Peyer's patch (tissue), 4 donors: ENCODE data around the gene ANKFY1. TPM values are rescaled to one million over a fixed set of nuclear protein-coding genes. Genes with fewer than 3 reads are reported as not detected.
"Not testable (repeated sequence)": the region's sequence is repeated elsewhere in the genome, so short reads cannot be mapped to it uniquely, and the experiment has no call there.

Experiments
- DNase-seq, 3 donors: peaks; one replicate each; pipeline ENCODE4 v3.0.0-alpha.2; 2017 to 2019
- H3K27ac ChIP-seq, 4 donors: fragments of 200-600 bp; sonication (generic); one replicate each; pipeline ENCODE4 v1.5.1; 2016 to 2019
- H3K27me3 ChIP-seq, 2 donors: fragments of 200-600 bp; sonication (generic); one replicate each; pipeline ENCODE4 v1.5.1; 2019
- H3K36me3 ChIP-seq, 3 donors: fragments of 200-600 bp; sonication (generic); one replicate each; pipeline ENCODE4 v1.5.1; 2016 to 2019
- H3K4me1 ChIP-seq, 4 donors: fragments of 200-600 bp; sonication (generic); one replicate each; pipeline ENCODE4 v1.5.1; 2016 to 2019
- H3K4me3 ChIP-seq, 4 donors: fragments of 200-600 bp; sonication (generic); 1 replicate in 3 of 4; 2 replicates in 1 of 4; pipeline ENCODE4 v1.5.1; 2016 to 2019; ENCODE audit warnings: mild to moderate bottlenecking in 1 of 4
- H3K9me3 ChIP-seq, 4 donors: fragments of 200-600 bp; sonication (generic); one replicate each; pipeline ENCODE4 v1.5.1; 2016 to 2019; ENCODE audit warnings: mild to moderate bottlenecking in 1 of 4
- POLR2A ChIP-seq, 2 donors: fragments of 450-650 bp; IDR thresholded peaks; one replicate each; pipeline ENCODE4 v1.5.1; 2017; ENCODE audit warnings: antibody characterized with exemption in 2 of 2, mild to moderate bottlenecking in 2 of 2, moderate library complexity in 2 of 2
- total RNA-seq, 4 donors: library from RNA; depleted of rRNA; stranded (reverse); fragments of >200 nt; gene quantifications; one replicate each; pipeline ENCODE4 v1.1.0, GENCODE V29; 2016
- TF ChIP-seq, protein P1 (sequence below), 6 experiments: fragments of 450-650 bp in 4 of 6; fragments of 200-600 bp in 2 of 6; sonication (generic) in 1 of 6; IDR thresholded peaks; one replicate each; pipeline ENCODE4 v1.5.1; 2017 to 2019; ENCODE audit warnings: antibody characterized with exemption in 6 of 6, mild to moderate bottlenecking in 3 of 6, moderate library complexity in 1 of 6

Gene ANKFY1
- total RNA-seq, 4 donors from 2014 or later = 40.8 to 57.1 (median 48.5) TPM

DNA sequence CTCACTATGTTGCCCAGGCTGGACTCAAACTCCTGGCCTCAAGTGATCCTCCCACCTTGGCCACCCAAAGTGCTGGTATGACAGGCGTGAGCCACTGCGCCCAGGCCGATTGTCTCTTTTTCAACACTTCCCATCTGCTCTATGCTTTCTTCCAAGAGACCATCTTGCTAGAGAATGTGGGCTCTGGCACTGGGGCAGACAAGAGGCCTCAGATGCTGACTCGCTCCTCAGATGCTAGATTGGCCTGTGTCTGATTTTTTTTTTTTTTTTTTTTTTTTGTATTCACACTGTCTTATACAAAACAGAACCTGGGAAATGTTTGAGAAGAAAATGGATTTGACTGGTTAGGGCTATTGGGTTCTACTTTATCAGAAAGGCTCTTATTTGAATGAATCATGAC lies 62.6 kb downstream of the ANKFY1 start:
- H3K27me3 ChIP-seq = no peaks in the 10 kb centered on the region
- no peak for DNase-seq
- no peak overlapping the region for H3K4me3 ChIP-seq
- H3K4me1 ChIP-seq = no peaks in the 10 kb centered on the region
- no peak overlapping the region for H3K27ac ChIP-seq
- no peaks in the 10 kb centered on the region for H3K9me3 ChIP-seq
- H3K36me3 ChIP-seq = peaks cover 0 to 31% (median 0%) of the 10 kb centered on the region in 3 donors
- TF ChIP-seq, protein P1, sequence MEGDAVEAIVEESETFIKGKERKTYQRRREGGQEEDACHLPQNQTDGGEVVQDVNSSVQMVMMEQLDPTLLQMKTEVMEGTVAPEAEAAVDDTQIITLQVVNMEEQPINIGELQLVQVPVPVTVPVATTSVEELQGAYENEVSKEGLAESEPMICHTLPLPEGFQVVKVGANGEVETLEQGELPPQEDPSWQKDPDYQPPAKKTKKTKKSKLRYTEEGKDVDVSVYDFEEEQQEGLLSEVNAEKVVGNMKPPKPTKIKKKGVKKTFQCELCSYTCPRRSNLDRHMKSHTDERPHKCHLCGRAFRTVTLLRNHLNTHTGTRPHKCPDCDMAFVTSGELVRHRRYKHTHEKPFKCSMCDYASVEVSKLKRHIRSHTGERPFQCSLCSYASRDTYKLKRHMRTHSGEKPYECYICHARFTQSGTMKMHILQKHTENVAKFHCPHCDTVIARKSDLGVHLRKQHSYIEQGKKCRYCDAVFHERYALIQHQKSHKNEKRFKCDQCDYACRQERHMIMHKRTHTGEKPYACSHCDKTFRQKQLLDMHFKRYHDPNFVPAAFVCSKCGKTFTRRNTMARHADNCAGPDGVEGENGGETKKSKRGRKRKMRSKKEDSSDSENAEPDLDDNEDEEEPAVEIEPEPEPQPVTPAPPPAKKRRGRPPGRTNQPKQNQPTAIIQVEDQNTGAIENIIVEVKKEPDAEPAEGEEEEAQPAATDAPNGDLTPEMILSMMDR (IDR thresholded peaks at IDR 0.05) = no peak
- TF ChIP-seq POLR2A (IDR thresholded peaks at IDR 0.05) = no peak

DNA sequence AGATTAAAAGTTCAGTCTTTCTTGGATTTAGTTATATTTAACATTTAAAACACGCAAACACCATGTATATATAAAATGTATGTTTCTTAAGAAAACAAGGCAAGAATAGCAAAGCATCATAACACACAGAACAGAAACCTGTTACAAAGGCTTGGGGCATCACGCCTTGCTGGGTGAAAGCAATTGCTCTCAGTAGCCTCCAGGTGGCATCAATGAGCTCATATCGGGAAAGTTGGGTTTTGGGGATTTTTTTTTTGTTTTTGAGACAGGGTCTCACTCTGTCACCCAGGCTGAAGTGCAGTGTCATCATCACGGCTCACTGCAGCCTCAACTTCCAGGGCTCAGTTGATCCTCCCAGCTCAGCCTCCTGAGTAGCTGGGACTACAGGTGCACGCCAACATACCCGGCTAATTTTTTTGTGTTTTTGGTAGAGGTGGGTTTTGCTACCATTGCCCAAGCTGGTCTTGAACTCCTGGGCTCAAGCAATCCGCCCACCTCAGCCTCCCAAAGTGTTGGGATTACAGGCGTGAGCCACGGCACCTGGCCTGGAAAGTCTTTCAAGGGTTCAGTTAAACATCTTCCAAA lies 63.9 kb downstream of the ANKFY1 start:
- TF ChIP-seq, protein P1 (IDR thresholded peaks at IDR 0.05) = peak; percentile 16 to 71 (median 62)
- no peak for TF ChIP-seq POLR2A (IDR thresholded peaks at IDR 0.05)
- Histone ChIP-seq H3K36me3 (peaks cover 0 to 30% (median 0%) of the 10 kb centered on the region in 3 donors), H3K4me1 (no peaks in the 10 kb centered on the region), H3K9me3 (no peaks in the 10 kb centered on the region), H3K27ac (no peak overlapping the region), H3K4me3 (no peak overlapping the region), H3K27me3 (no peaks in the 10 kb centered on the region)
- peak in 1 of 3 donors; percentile 56 for DNase-seq

DNA sequence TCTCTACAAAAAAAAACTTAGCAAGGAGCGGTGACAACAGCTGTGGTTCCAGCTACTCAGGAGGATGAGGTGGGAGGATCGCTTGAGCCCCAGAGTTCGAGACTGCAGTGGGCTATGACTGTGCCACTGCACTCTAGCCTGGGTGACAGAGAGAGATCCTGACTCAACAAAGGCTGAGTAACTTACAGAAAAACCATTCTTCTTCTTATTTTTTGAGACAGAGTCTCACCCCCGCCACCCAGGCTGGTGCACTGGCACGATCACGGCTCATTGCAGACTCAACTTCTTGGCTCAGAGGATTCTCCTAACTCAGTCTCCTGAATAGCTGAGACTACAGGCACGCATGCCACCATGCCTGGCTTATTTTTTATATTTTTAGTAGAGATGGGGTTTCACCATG lies 64.8 kb downstream of the ANKFY1 start:
- Histone ChIP-seq H3K27ac (no peak overlapping the region), H3K4me3 (no peak overlapping the region), H3K9me3 (no peaks in the 10 kb centered on the region), H3K27me3 (no peaks in the 10 kb centered on the region), H3K4me1 (no peaks in the 10 kb centered on the region), H3K36me3 (peaks cover 0 to 37% (median 0%) of the 10 kb centered on the region in 3 donors)
- no peak for DNase-seq
- no peak for TF ChIP-seq POLR2A (IDR thresholded peaks at IDR 0.05)
- TF ChIP-seq, protein P1 (IDR thresholded peaks at IDR 0.05) = no peak

GRCh38 chr17:4195306-4195705 lies 68.5 kb downstream of the ANKFY1 start:
- TF ChIP-seq, protein P1 (IDR thresholded peaks at IDR 0.05) = no peak
- TF ChIP-seq POLR2A (IDR thresholded peaks at IDR 0.05) = no peak
- Histone ChIP-seq H3K4me1 (no peaks in the 10 kb centered on the region), H3K4me3 (no peak overlapping the region), H3K9me3 (no peaks in the 10 kb centered on the region), H3K36me3 (peaks cover 0 to 53% (median 0%) of the 10 kb centered on the region in 3 donors), H3K27ac (no peak overlapping the region), H3K27me3 (no peaks in the 10 kb centered on the region)
- no peak for DNase-seq

DNA sequence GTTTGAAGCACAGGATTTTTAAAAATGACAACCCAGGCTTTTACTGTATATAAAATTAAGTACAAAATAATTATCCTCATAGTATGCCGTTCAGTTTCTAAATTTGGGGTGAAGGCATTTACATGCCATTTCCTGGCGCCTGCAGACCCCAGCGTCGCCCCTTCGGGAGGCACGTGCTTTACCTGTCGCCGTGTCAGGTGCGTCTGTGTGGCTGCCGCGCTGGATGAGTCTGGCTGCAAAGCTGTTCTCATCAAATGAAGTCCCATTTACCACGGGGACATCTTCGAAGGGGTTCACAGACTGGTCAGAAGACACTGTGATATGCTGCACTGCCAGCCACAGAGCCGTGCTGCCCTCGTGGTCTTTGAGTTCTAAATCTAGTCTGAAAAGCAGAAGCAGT lies 69.0 kb downstream of the ANKFY1 start:
- H3K36me3 ChIP-seq = peaks cover 0 to 57% (median 0%) of the 10 kb centered on the region in 3 donors
- no peaks in the 10 kb centered on the region for H3K9me3 ChIP-seq
- H3K27me3 ChIP-seq = no peaks in the 10 kb centered on the region
- no peak for DNase-seq
- no peaks in the 10 kb centered on the region for H3K4me1 ChIP-seq
- H3K27ac ChIP-seq = no peak overlapping the region
- TF ChIP-seq, protein P1 (IDR thresholded peaks at IDR 0.05) = no peak
- no peak for TF ChIP-seq POLR2A (IDR thresholded peaks at IDR 0.05)
- H3K4me3 ChIP-seq = no peak overlapping the region

DNA sequence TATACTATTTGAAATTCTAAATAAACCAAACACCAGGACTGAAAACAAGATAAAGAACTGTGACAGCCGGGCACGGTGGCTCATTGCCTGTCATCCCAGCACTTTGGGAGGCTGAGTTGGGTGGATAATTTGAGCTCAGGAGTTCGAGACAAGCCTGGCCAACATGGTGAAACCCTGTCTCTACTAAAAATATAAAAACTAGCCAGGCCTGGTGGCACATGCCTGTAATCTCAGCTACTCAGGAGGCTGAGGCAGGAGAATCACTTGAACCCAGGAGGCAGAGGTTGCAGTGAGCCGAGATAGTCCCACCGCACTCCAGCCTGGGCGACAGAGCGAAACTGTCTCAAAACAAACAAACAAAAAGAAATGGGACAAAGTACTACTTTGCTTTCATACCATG lies 73.0 kb downstream of the ANKFY1 start:
- not testable (repeated sequence) for DNase-seq, H3K4me1 ChIP-seq, H3K9me3 ChIP-seq, H3K27ac ChIP-seq, H3K27me3 ChIP-seq, H3K4me3 ChIP-seq
- H3K36me3 ChIP-seq = peaks cover 0 to 74% (median 0%) of the 10 kb centered on the region in 3 donors
